GM13977 (cell line): ENCODE data around the gene CRB1.

Source experiments
- DNase-seq: peaks from one replicate; pipeline ENCODE4 v3.0.0; 2012; ENCODE audit warnings: low spot score
- CTCF ChIP-seq: IDR thresholded peaks from 2 replicates; pipeline ENCODE4 v1.5.1; 2012; ENCODE audit warnings: mild to moderate bottlenecking, control low read depth; ENCODE audit not compliant: insufficient read depth; ENCODE audit errors: extremely low read depth, missing control alignments
- in situ Hi-C: fragments of 300-500 bp; cut with MboI; formaldehyde crosslinking; loops from one replicate; pipeline ENCODE4 v1.12.0; 2022; ENCODE audit warnings: low sequenced_read_pairs, low pct_unique_long_range_greater_than_20kb, mixed read lengths, inconsistent platforms; ENCODE audit not compliant: unreplicated experiment

Gene CRB1

GRCh38 chr1:197331565-197331964, 63.5 kb downstream of the CRB1 start:
- TF ChIP-seq CTCF, result no peak
- in situ Hi-C loops, result loop anchor here (25.0 kb wide), 1 partner anchor 144 kb away; no protein-coding TSS in a partner anchor
- no peak for DNase-seq

- in situ Hi-C loops, result loop anchor here (25.0 kb wide), 1 partner anchor 146 kb away; no protein-coding TSS in a partner anchor
- TF ChIP-seq CTCF, result no peak
- no peak for DNase-seq
These were observed 65.0 kb downstream of the CRB1 start for GRCh38 chr1:197333041-197333440.

GRCh38 chr1:197336571-197336970, 68.5 kb downstream of the CRB1 start:
- in situ Hi-C loops, result loop anchor here (25.0 kb wide), 1 partner anchor 149 kb away; no protein-coding TSS in a partner anchor
- TF ChIP-seq CTCF, result no peak
- no peak for DNase-seq

GRCh38 chr1:197339106-197340060, 71.3 kb downstream of the CRB1 start:
- DNase-seq, result no peak
- in situ Hi-C loops, result loop anchor here (25.0 kb wide), 1 partner anchor 152 kb away; no protein-coding TSS in a partner anchor
- TF ChIP-seq CTCF, result no peak

- TF ChIP-seq CTCF, result no peak
- DNase-seq, result no peak
- in situ Hi-C loops, result loop anchor here (25.0 kb wide), 1 partner anchor 154 kb away; no protein-coding TSS in a partner anchor
These were observed 73.6 kb downstream of the CRB1 start for GRCh38 chr1:197341626-197342025.

- DNase-seq, result no peak
- no peak for TF ChIP-seq CTCF
- in situ Hi-C loops, result loop anchor here (25.0 kb wide), 1 partner anchor 155 kb away; no protein-coding TSS in a partner anchor
These were observed 74.1 kb downstream of the CRB1 start for GRCh38 chr1:197342044-197342565.
